ENCODE measurements around the gene ENPP6. TPM values are rescaled to one million over a fixed set of nuclear protein-coding genes. Genes with fewer than 3 reads are reported as not detected.

Gene ENPP6
- total RNA-seq, 4 donors from 2014 or later = 0.57 TPM; not detected in 3

- Histone ChIP-seq H3K9me3 (no peaks in the 10 kb centered on the region), H3K4me1 (no peaks in the 10 kb centered on the region), H3K36me3 (no peaks in the 10 kb centered on the region), H3K4me3 (no peak overlapping the region), H3K27me3 (no peaks in the 10 kb centered on the region), H3K27ac (no peak overlapping the region)
- 65 to 93% methylated on average over 4 to 5 of the region's 7 CpGs for WGBS, 2 donors
- TF ChIP-seq POLR2A (IDR thresholded peaks at IDR 0.05) (no peak), CTCF (IDR thresholded peaks at IDR 0.05) (no peak)
- DNase-seq = no peak
- intact Hi-C loops (cut with DNase I) = no loop called here
Measured at GRCh38 chr4:184061582-184061981, 156.1 kb downstream of the ENPP6 start.

- Histone ChIP-seq H3K36me3 (no peaks in the 10 kb centered on the region), H3K27me3 (no peaks in the 10 kb centered on the region), H3K4me3 (no peak overlapping the region), H3K4me1 (peaks cover 0 to 10% (median 0%) of the 10 kb centered on the region in 3 donors), H3K27ac (no peak overlapping the region), H3K9me3 (no peaks in the 10 kb centered on the region)
- no peak for DNase-seq
- WGBS, 2 donors = 83 to 92% methylated on average over 3 of the region's 3 CpGs
- no peak for TF ChIP-seq CTCF (IDR thresholded peaks at IDR 0.05)
- no peak for TF ChIP-seq POLR2A (IDR thresholded peaks at IDR 0.05)
- intact Hi-C loops (cut with DNase I) = no loop called here
Measured at GRCh38 chr4:184059099-184059498, 158.6 kb downstream of the ENPP6 start.

GRCh38 chr4:184058026-184058425 lies 159.6 kb downstream of the ENPP6 start:
- no peak for TF ChIP-seq POLR2A (IDR thresholded peaks at IDR 0.05)
- no peak for TF ChIP-seq CTCF (IDR thresholded peaks at IDR 0.05)
- Histone ChIP-seq H3K4me3 (no peak overlapping the region), H3K4me1 (peaks cover 0 to 20% (median 2%) of the 10 kb centered on the region in 3 donors), H3K27me3 (no peaks in the 10 kb centered on the region), H3K36me3 (no peaks in the 10 kb centered on the region), H3K27ac (no peak overlapping the region), H3K9me3 (no peaks in the 10 kb centered on the region)
- WGBS, 2 donors = 87 to 92% methylated on average over 6 of the region's 6 CpGs
- no peak for DNase-seq
- intact Hi-C loops (cut with DNase I) = no loop called here

GRCh38 chr4:184056877-184057276 lies 160.8 kb downstream of the ENPP6 start:
- no peaks in the 10 kb centered on the region for H3K9me3 ChIP-seq
- intact Hi-C loops (cut with DNase I) = no loop called here
- no peak for DNase-seq
- peaks cover 0 to 24% (median 3%) of the 10 kb centered on the region in 3 donors for H3K4me1 ChIP-seq
- no peaks in the 10 kb centered on the region for H3K36me3 ChIP-seq
- no peak for TF ChIP-seq POLR2A (IDR thresholded peaks at IDR 0.05)
- no peak for TF ChIP-seq CTCF (IDR thresholded peaks at IDR 0.05)
- 78 to 89% methylated on average over 9 to 13 of the region's 14 CpGs for WGBS, 2 donors
- H3K27me3 ChIP-seq = no peaks in the 10 kb centered on the region
- no peak overlapping the region for H3K27ac ChIP-seq
- no peak overlapping the region for H3K4me3 ChIP-seq

- Histone ChIP-seq H3K4me3 (no peak overlapping the region), H3K9me3 (no peaks in the 10 kb centered on the region), H3K27me3 (no peaks in the 10 kb centered on the region), H3K4me1 (peaks cover 0 to 24% (median 3%) of the 10 kb centered on the region in 3 donors), H3K36me3 (no peaks in the 10 kb centered on the region), H3K27ac (peak overlapping the region in 3 of 4 donors; percentile 42 to 72 (median 54))
- whole genome bisulfite sequencing, 2 donors = 41 to 45% methylated on average over 5 of the region's 5 CpGs
- intact Hi-C loops (cut with DNase I) = no loop called here
- no peak for DNase-seq
- TF ChIP-seq CTCF (IDR thresholded peaks at IDR 0.05) = no peak
- TF ChIP-seq POLR2A (IDR thresholded peaks at IDR 0.05) = no peak
Measured at GRCh38 chr4:184053434-184053833, 164.2 kb downstream of the ENPP6 start.
